Measurements from ENCODE around the gene EML6. TPM values are rescaled to one million over a fixed set of nuclear protein-coding genes. Genes with fewer than 3 reads are reported as not detected.

Gene EML6
- total RNA-seq, 4 donors from 2014 or later, result 0.62 to 1.5 (median 1.1) TPM

GRCh38 chr2:54909001-54909400 is 185.5 kb downstream of the EML6 start:
- no peak overlapping the region for H3K27ac ChIP-seq
- H3K9me3 ChIP-seq, result no peaks in the 10 kb centered on the region
- no peaks in the 10 kb centered on the region for H3K36me3 ChIP-seq
- no peaks in the 10 kb centered on the region for H3K4me1 ChIP-seq
- no peaks in the 10 kb centered on the region for H3K27me3 ChIP-seq
- TF ChIP-seq POLR2AphosphoS5 (IDR thresholded peaks at IDR 0.05) (no peak), CTCF (IDR thresholded peaks at IDR 0.05) (no peak), EP300 (IDR thresholded peaks at IDR 0.05) (no peak), POLR2A (IDR thresholded peaks at IDR 0.05) (no peak)
- ATAC-seq, result no peak
- H3K4me3 ChIP-seq, result no peak overlapping the region
- 17% methylated on average over 3 of the region's 3 CpGs for WGBS, 2 donors (ENCODE audit: low coverage in 1 of 2)

GRCh38 chr2:54912305-54912704 is 188.8 kb downstream of the EML6 start:
- ATAC-seq, result no peak
- 89 to 90% methylated on average over 1 to 4 of the region's 4 CpGs for WGBS, 2 donors (ENCODE audit: low coverage in 1 of 2)
- TF ChIP-seq CTCF (IDR thresholded peaks at IDR 0.05), result no peak

GRCh38 chr2:54912893-54913292 is 189.4 kb downstream of the EML6 start:
- Histone ChIP-seq H3K36me3 (no peaks in the 10 kb centered on the region), H3K4me3 (no peak overlapping the region), H3K27ac (no peak overlapping the region), H3K4me1 (no peaks in the 10 kb centered on the region), H3K27me3 (no peaks in the 10 kb centered on the region), H3K9me3 (no peaks in the 10 kb centered on the region)
- no peak for TF ChIP-seq POLR2AphosphoS5 (IDR thresholded peaks at IDR 0.05)
- no peak for TF ChIP-seq POLR2A (IDR thresholded peaks at IDR 0.05)
- TF ChIP-seq EP300 (IDR thresholded peaks at IDR 0.05), result no peak
- no peak for TF ChIP-seq CTCF (IDR thresholded peaks at IDR 0.05)
- 67% methylated on average over 1 of the region's 1 CpG; no CpG with 5 or more reads in 1 of the 2 donors for WGBS, 2 donors (ENCODE audit: low coverage in 1 of 2)
- no peak for ATAC-seq

More at GRCh38 chr2:54912305-54912704, 188.8 kb downstream of the EML6 start:
- no peaks in the 10 kb centered on the region for H3K4me1 ChIP-seq
- no peak overlapping the region for H3K4me3 ChIP-seq
- no peak overlapping the region for H3K27ac ChIP-seq
- H3K36me3 ChIP-seq, result no peaks in the 10 kb centered on the region
- H3K9me3 ChIP-seq, result no peaks in the 10 kb centered on the region
- no peaks in the 10 kb centered on the region for H3K27me3 ChIP-seq

GRCh38 chr2:54914637-54915036 is 191.2 kb downstream of the EML6 start:
- no peaks in the 10 kb centered on the region for H3K36me3 ChIP-seq

More at GRCh38 chr2:54914637-54915036, 191.2 kb downstream of the EML6 start:
- ATAC-seq, result no peak
- Histone ChIP-seq H3K27me3 (no peaks in the 10 kb centered on the region), H3K9me3 (no peaks in the 10 kb centered on the region), H3K4me1 (no peaks in the 10 kb centered on the region), H3K4me3 (no peak overlapping the region), H3K27ac (no peak overlapping the region)
- 94 to 100% methylated on average over 1 to 2 of the region's 2 CpGs for WGBS, 2 donors (ENCODE audit: low coverage in 1 of 2)
- TF ChIP-seq CTCF (IDR thresholded peaks at IDR 0.05) (no peak), POLR2AphosphoS5 (IDR thresholded peaks at IDR 0.05) (no peak), POLR2A (IDR thresholded peaks at IDR 0.05) (no peak), EP300 (IDR thresholded peaks at IDR 0.05) (no peak)

Data from gastroesophageal sphincter (tissue), 4 donors.